GM12891 (cell line): Measurements from ENCODE around the gene DYNLRB1.

Experiments used
- PAX5 ChIP-seq: IDR thresholded peaks from 2 replicates; pipeline ENCODE4 v1.6.1; 2011; ENCODE audit warnings: low read length, moderate library complexity, mild to moderate bottlenecking; ENCODE audit not compliant: insufficient read depth, severe bottlenecking
- POLR2A ChIP-seq: IDR thresholded peaks from 2 replicates; pipeline ENCODE4 v1.6.1; 2011; ENCODE audit warnings: low read depth, low read length, control low read depth
- POLR2AphosphoS5 ChIP-seq: IDR thresholded peaks from 2 replicates; pipeline ENCODE4 v1.6.1; 2011; ENCODE audit warnings: low read depth, low read length, control low read depth
- TAF1 ChIP-seq: IDR thresholded peaks from 2 replicates; pipeline ENCODE4 v1.6.1; 2011; ENCODE audit warnings: low read depth, low read length, control low read depth

DNA sequence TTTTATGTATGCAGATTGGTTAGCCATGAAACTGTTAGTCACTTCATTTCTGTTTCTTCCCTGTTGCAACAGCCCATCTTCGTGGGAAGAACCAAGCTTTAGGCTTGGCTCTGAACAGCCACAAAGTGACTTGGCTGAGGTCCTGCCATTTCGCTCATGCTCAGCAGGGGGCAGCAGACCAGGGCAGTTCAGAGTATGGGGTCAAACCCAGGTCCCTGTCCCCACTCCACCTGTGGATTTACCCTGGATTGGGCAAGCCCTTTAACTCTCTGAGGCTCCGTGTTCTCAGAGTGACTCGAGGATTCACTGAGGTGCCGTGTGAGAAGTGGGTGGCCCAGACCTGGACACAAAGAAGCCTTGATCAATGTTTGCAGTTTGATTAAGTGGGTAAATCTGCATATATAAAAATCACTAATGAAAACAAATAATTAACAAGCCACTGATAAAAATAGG lies 22.5 kb downstream of the DYNLRB1 start:
- TF ChIP-seq POLR2A (no peak), PAX5 (no peak), POLR2AphosphoS5 (no peak), TAF1 (no peak)
